Left forelimb (tissue), 1 donor: ENCODE measurements around the gene ALG8.
"Not testable (repeated sequence)": the region's sequence is repeated elsewhere in the genome, so short reads cannot be mapped to it uniquely, and the experiment has no call there.

Source experiments
- DNase-seq: peaks from one replicate; pipeline ENCODE4 v3.0.0-alpha.2; 2018; ENCODE audit warnings: low spot score

The ALG8 gene

DNA sequence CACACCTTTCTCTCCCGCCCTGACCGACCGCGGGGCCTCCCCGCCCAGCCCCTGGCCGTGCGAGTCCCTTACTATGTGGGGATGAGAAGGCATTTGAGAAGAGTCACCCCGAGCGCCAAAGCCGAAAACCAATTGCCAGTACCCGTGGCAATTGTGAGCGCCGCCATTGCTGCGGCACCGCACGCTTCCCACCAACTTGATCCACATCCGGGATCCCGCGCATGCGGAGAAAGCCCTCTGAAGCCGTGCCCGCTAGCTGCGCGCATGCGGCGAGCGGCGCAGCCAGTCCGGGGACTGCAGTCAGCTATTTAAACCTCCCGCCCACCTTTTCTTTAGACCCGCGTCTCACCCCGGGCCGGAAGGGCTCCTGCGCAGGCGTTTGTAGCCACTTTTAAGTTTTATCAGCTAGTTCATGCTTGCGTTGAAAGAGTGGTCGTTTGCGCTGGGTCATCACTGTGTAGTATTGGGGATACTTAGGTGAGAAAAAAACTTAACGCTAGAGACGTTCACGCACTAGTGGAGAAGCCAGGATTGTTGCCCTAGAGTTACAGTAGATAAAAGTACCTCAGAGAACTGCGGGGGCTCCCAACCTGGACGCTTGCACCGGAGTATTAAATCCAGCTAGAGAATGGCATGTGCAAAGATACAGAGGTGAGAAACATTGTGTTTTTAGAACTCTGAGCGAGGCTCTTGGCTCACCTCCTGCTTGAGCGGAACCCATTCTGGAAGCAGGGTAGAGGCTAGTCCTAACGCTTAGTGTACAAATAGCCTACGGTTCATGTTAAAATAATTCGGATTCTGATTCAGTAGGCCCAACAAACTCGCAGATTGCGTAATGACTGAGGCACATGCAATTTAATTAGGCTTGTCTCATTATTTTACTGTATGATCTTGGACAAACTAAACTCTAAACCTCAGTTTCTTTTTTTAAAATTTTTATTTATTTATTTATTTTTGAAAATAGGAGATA lies at the start of gene ALG8:
TSS of gene ALG8 (minus strand) at position 205 of the 970 bp plus-strand sequence. CDS start at position 167, 38 bp downstream.
- peak; percentile 95 for DNase-seq

DNA sequence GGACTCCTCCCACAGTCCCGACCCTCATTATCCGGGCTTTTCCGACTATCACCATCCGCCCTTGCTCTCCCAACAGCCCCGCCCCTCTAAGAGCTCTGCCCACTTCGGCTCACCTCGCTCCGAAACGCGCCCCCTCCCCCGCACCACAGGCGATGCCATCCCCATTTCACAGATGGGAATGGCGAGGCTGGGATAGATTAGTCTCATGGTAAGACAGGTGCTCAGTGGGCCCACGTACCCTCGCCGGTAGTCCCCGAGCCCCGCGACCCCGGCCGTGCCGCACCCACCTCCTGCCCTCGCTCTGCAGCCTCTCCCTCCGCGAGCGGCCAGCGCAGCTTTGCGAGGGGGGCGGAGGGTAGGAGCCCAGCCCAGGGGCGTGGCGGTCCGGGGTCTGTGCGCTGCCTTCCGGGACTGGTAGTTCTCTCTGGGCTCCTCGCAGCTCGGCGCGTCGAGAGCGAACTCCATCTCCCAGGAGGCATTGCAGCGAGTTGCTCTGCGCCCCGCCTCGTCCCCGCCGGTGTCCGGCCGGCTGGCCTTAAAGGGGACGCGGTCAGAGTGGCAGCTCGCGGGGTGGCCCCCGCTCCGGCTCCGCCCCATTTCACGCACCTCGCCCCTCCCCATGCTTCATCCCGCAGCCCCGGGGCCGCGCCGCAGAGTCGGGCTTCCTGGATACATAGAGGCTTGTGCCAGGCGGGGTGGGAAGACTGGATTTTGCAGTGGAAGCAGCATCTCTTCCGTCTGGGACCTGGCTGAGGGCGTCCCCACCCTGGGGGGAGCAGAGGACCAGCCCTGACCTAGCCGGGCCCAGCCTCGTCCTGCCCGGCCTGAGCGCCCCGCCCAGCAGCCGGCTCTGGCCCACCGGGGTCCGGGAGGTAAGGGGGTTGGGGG lies 49.1 kb upstream of the ALG8 start, which contains the start of the genes KCTD21 and USP35:
TSS of gene KCTD21 (minus strand) at position 341 of the 888 bp plus-strand sequence. CDS start 14,072 bp downstream, outside the sequence.
TSS of gene USP35 (plus strand) at position 634 of the 888 bp plus-strand sequence. CDS start 7,327 bp downstream, outside the sequence.
- peak; percentile 97 for DNase-seq

DNA sequence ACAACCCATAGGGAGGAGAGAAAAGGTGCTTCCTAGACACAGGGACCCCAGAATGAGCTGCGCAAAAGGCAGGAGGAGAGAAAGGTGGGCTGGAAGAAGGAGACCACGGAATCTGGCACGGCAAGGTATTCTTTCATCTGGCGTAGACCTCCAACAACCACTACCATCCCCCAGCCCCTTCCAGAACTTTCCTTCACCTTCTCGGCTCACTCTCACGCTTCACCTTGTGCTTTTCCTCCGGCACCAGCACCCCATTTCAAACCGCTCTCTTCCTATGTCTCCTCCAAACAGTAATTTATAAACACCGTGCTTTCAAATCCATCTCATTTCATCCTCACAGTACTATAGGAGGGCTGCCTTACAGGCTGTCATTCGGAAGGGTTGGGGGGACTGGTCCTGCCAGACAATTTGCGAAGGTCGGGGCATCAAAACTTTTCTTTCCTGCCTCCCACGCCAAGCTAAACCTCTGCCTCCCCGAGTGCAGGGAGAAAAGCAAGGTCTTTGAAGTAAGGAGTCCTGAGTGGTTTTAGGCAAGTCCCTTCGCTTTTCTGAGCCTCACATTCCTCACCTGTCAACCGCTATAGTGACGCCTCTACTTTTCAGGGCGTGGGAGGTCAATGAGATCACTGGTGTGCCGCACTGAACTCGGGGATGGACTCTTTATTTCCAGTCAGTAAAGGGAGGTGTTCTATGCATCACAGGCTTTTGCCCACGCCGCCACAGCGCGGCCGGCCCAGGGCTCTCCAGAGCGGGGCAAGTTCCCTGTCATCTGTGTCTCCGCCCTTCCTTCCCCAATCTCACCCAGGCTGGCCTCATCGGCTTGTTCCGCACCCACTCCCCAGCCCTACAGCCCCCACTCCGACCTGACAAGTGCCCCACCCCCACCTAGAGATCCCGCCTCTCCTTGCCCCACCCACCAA lies 48.2 kb upstream of the ALG8 start:
- no peak for DNase-seq

DNA sequence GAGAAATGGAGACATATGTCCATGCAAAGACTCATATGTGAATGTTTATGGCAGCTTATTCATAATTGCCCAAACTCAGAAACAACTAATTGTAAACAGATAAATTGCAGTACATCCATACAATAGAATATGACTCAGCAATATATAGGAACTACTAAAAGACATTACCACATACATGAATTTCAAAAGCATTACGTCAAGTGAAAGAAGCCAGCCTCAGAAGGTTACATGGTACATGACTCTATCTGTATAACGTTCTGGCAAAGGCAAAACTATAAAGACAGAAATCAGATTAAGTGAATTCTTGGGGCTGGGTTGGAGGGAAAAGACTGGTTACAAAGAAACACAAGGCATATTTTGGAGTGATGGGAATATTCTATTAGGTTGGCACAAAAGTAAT lies 41.8 kb upstream of the ALG8 start:
- no peak for DNase-seq

DNA sequence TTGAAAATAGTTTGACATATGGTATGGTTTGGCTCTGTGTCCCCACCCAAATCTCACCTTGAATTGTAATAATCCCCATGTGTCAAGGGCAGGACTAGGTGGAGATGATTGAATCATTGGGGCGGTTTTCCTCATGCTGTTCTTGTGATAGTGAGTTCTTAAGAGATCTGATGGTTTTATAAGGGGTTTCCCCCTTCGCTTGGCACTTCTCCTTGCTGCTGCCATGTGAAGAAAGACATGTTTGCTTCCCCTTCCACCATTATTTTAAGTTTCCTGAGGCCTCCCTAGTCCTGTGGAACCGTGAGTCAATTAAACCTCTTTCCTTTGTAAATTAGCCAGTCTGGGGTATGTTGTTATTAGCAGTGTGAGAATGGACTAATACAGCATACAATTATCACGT lies 41.3 kb upstream of the ALG8 start:
- DNase-seq = no peak

DNA sequence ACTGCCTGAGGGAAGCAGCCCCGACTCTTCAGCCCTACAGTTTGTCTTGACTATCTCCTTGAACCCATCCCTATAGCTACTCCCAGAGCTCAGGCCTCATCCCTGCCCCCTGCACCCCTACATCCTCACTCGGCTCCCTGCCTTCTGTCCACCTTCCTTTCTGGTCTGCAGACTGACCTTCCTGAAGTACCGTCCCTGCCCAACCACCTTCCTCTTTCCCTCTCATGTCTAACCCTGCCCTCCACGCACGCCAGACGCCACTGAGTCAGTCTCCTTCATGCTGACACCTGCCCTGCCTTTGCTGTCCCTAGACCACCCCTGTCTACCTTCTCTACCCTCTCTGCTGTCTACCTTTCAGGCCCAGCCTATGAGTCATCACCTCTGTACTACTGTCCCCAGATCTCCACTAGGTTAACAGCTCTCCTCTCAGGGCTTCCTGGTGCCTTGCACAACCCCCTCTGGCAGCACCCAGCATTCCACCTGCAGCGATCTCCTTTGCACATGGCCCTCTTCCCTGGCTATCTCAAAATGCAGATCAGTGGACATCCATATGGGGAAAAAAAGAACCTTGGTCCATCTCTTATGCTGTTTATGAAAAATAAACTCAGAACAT lies 40.1 kb upstream of the ALG8 start:
- DNase-seq = no peak

DNA sequence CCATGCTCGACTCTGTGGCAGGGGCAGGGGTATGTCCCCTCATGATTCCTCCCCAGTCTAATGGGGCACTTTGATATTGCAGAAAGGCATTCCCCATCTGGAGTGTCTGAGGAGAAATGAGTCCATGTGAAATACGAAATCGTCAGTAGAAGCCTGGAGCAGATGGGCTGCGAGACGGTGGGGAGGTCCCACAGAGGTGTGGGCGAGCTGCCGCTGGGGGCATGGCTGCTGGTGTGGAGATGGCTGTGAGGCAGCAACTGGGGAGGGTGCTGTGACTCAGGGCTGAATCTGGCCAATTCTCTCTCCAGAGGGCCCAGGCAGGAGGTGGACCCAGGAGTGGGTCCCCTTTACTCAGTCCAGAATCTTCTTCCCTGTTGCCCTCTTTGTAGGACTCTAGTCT lies 37.8 kb upstream of the ALG8 start:
- DNase-seq = no peak

DNA sequence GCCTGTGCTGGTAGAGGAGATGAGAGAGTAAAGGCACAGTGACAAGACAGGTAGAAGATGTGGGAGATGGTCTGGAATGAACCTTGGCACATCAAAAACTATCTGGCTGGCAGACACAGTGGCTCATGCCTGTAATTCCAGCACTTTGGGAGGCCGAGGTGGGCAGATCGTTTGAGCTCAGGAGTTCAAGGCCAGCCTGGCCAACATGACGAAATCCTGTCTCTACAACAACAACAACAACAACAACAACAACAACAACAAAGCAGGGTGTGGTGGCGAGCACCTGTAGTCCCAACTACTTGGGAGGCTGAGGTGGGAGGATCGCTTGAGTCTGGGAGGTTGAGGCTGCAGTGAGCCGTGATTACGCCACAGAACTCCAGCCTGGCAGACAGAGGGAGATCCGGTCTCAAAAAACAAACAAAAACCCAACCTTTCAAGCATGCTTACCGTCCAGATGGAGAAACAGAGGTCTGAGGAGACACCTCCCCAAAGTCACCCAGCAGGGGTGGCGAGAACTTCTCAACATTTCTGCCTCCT lies 37.2 kb upstream of the ALG8 start:
- no peak for DNase-seq

DNA sequence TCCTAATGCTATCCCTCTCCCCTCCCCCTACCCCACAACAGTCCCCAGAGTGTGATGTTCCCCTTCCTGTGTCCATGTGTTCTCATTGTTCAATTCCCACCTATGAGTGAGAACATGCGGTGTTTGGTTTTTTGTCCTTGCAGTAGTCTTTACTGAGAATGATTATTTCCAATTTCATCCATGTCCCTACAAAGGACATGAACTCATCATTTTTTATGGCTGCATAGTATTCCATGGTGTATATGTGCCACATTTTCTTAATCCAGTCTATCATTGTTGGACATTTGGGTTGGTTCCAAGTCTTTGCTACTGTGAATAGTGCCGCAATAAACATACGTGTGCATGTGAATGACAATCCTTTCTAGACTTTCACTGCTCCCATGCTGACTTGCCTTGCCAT lies 36.4 kb upstream of the ALG8 start:
- not testable (repeated sequence) for DNase-seq

DNA sequence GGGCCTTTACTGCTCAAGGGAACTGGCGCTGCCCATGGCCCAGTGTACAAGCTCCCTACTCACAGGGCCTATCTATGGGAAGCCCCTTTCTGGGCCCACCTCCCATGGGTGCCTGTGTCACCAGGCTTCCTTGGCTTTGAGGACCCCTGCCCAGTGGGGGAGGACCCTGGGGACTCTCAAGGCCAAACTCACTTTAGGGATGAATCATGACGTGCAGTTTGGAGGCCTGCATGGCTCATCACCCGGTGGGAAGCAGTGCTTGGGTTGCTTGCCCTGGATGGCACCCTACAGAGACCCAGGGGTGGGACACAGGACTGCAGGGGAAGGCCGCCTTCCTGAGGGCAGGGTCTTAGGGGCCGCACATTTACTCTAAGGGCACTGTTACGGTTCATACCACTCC lies 32.5 kb upstream of the ALG8 start:
- no peak for DNase-seq

DNA sequence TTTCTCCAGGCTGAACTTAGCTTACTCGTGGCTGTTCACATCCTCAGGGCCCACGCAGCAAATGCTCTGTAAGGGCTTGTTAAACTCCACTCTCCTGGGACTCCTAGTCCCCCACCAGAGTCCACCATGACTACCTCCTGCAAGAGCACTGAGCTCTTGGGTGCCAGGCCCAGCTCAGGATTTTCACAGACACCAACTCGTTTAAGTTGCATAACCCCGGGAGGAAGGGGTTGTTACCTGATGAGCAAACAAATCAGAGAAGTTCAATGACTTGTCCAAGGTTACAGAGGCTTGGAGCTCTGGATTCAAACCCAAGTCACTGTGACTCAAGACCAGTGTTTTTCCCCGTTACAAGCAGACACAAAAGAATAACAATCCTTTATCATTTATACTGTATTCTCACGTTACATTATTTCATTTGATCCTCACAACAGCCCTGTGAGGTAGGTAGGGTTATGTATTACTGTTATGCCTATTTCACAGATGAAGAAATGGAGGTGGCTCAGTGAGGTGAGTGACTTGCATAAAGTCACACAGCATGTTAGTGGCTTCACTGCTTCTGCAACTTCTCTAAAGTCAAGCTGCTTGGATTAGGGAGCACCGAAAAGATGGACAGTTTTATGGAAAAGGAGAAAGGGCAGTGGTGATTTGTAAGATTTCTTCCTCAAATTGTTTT lies 31.6 kb upstream of the ALG8 start:
- DNase-seq = no peak

DNA sequence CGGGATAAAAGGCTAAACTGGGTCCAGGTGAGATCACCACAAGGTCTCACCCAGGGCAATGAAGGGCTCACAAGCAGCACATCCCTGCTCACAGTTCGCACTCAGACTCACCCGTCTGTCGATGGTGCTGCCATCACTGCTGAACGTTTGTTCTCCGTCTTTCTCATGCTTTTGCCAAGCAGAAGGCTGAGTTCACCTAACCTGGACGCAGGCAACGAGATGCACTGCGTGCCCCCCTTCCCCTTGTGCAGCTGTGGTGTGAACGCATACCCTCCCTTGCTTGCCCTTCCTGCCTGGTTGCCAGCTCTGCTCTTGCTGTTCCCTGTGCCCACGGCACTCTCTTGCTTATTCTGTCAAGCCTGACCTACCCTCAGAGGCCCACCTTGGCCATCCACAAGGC lies 31.0 kb upstream of the ALG8 start:
- DNase-seq = no peak

DNA sequence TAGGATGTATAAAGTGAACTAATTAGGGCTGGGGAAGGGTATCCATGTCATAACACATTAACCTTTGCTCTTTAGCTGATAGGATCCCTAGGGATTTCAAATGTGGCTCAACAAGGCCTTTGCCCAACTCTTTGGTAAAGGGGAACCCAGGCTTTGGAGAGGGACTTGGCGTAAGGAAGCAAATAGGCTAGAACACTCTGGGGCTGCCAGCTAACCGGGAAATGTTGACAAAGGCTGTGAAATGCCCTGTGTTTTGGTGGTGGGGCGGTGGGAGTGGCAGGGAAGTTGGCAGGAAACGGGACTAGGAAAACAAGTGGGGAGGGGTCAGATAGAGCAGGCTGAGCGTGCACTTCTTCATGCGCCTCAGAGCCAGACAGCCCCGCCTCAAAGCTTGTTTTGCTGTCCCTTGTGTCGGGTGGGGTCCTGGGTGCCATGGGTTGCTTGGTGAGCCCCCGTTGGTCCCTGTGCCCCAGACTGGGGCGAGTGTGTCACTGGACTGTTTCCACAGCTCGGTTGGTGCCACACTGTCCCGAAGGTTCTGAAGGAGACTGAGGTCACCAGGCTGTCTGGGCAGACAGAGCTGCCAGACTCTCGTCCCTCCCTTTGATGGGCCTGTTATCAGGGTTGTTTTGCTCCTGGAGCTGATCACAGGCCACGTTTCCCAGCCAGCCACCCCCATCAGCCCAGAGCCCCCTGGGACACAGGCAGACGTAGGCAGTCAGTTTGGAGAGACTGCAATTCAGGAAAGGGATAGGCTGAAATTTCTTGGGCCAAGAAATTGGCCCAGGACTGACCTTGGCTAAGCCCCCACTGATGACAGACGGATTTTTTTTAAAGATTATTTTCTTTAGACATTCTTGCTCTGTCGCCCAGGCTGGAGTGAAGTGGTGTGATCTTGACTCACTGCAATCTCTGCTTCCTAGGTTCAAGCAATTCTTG lies 29.4 kb upstream of the ALG8 start:
- no peak for DNase-seq

DNA sequence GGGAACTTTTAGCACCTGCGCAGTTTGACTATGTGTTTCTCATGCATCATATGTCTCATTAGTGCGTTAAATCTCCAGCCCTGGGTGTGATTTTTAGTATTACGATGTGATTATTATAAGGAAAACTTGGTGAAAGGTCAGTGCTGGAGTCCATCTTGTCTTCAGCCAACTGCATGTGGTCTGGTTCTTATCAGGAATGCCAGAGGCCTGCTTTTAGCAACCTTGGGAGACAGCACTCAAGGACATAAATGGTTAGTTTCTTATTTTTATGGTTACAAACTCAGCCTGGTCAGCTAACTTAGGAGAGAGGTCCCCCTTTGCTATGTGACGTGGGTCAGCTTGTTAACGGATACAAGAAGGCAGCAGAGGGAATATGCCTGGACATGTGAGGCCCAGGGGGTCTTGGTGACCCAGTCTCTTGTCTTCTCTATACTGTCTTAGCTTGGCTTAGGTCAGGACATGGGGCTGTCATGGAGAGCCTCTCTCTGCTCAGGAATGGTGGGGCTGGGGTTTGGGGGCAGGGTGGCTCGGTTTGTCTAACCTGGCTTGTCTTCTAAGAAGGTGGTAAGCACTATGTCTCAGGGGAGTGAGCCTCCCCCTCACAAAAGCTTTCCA lies 27.5 kb upstream of the ALG8 start:
- no peak for DNase-seq

DNA sequence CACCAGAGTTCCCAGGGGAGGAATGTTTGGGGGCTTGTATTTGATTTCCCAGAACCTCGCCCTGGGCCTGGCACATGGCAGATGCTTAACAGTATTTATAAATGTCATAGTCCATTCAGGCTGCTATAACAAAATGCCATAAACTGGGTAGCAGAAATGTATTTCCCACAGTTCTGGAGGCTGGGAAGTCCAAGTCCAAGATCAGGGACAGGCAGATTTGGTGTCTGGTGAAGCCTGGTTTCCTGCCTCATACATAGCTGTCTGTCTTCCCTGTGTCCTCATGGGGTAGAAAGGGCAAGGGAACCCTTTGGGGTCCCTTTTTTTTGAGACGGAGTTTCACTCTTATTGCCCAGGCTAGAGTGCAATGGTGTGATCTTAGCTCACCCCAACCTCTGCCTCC lies 25.0 kb upstream of the ALG8 start:
- no peak for DNase-seq

DNA sequence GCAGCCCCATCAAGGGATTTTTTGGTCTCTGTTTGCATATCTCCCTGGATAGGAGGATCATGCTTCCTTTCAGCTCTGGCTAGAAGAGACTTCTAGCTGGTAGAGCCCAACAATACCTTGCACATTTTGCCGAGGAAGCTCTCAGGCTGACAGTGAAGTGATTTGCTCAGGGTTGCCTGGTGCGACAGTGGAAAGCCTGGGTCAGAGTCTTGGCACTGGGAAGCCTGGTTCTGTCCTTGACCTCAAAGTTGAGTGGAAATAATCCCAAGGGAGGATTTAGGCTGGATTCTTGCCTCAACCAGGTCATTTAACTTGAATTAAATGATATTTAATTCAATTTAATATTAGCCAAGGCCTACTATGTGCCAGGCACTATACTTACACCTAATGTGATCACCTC lies 24.4 kb upstream of the ALG8 start:
- DNase-seq = no peak

DNA sequence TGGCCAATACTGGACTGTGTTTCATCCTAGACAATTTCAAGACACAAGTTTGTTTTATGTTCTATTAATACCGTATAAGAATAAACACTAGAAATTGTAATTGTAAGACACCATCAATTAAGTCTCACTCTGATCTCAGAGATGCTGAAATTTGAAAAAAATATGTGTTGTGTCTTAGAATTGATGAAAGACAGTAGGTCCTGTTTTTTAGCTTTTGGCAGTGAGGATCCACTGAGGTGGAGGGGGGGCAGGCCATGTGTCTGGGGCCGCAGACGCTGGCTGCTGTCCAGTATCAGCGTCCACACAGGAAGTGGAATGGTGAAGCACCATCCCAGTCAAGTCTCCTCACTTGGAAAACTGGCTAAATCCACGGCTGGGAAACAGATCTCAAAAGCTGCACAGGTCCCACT lies 22.5 kb upstream of the ALG8 start:
- DNase-seq = no peak

DNA sequence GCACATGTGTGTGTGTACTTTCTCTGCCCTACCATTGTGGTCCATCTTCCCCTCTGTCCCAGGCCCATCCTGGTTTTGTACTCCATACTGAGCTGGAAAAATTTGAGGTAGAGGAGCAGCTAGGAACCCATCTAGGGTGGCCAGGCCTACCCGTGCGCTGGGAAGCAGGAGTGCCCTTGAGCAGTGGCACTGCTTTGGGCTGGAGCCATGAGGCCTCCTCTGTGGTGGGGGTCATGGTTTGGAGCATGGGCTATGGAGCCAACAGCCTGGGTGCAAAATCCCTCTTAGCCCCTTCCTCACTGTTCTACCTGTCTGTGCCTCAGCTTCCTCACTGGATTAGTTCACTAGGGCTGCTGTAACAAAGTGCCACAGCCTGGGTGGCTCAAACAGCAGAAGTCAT lies 21.9 kb upstream of the ALG8 start:
- DNase-seq = no peak

DNA sequence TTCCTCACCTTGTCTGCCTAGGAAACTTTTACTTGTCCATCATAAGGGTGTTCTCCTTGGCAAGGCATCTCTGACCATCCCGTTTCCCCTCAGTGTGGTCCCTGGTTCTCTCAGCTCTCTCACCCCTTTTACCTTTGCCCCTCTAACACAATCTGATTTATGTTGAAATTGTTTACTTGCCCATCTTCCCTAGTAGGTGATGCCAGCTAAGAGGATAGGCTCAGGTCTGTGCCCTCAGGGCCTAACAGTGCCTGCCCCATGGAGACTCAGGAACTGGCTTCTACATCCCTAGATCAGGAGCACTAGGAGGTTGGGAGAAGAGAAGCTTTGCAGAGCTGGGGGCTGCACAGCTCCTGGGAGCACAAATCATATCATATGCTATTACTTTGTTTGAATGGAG lies 21.1 kb upstream of the ALG8 start:
- DNase-seq = no peak
